Stimulated activated naive CD4-positive, alpha-beta T cell (primary cell): ENCODE data around the gene MTO1.
"Not testable (repeated sequence)": the region's sequence is repeated elsewhere in the genome, so short reads cannot be mapped to it uniquely, and the experiment has no call there.

Experiments used
- DNase-seq, 6 experiments: peaks; one replicate each; lab custom pipeline; 2025; lab: John Stamatoyannopoulos, UW

MTO1 gene

GRCh38 chr6:73503027-73503772 lies 41.7 kb downstream of the MTO1 start:
- no peak for DNase-seq

DNA sequence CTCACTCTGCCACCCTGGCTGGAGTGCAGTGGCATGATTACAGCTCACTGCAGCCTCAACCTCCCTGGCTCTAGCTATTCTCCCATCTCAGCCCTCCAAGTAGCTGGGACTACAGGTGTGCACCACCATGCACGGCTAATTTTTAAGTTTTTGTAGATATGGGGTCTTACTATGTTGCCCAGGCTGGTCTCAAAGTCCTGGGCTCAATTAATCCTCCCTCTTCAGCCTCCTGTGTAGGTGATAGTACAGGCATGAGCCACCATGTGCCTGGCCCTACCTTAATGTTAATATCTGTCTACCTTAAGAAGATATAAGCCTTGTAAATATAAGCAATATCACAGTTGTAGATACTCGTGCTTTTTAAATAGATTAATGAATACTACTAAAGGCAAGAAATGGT lies 42.6 kb downstream of the MTO1 start:
- no peak for DNase-seq

GRCh38 chr6:73505142-73505541 lies 43.6 kb downstream of the MTO1 start:
- no peak for DNase-seq

DNA sequence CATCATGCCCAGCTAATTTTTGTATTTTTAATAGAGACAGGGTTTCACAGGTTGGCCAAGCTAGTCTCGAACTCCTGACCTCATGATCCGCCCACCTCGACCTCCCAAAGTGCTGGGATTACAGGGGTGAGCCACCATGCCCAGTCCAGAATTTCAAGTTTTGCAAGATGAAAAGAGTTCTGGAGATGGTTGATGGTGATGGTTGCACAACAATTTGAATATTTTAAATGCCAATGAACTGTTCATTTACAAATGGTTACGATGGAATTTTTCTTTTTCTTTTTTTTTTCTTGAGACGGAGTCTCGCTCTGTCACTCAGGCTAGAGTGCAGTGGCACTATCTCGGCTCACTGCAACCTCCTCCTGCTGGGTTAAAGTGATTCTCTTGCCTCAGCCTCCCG lies 44.2 kb downstream of the MTO1 start:
- DNase-seq, result not testable (repeated sequence)

DNA sequence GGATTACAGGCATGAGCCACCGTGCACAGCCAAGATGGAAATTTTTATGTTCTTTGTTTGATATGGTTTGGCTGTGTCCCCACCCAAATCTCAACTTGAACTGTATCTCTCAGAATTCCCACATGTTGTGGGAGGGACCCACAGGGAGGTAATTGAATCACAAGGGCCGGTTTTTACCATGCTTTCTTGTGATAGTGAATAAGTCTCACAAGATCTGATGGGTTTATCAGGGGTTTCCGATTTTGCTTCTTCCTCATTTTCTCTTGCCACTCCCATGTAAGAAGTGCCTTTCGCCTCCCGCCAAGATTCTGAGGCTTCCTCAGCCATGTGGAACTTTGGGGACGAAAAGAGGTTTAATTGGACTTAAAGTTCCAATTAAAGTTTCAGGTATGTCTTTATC lies 44.7 kb downstream of the MTO1 start:
- DNase-seq, result no peak

DNA sequence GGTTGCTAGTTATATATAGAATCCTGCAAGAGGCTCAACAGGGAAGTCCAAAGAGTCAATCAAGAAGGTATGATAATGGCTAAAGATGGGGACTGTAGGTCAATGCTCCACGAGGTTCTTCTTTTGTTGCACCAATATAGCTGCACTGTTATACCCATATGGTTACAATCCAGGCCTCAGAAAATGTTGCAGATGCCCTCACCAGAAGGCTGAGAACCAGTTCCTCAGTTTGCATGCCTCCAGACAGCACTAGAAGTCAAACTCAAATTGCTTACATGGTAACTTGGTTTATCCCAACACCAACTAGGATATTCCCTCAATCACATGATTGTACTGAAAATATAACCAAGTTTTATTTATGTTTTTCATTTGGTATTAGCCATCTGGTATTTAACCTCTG lies 47.2 kb downstream of the MTO1 start:
- DNase-seq, result no peak

- DNase-seq, result no peak
Measured at GRCh38 chr6:73509851-73510250, 48.3 kb downstream of the MTO1 start.

DNA sequence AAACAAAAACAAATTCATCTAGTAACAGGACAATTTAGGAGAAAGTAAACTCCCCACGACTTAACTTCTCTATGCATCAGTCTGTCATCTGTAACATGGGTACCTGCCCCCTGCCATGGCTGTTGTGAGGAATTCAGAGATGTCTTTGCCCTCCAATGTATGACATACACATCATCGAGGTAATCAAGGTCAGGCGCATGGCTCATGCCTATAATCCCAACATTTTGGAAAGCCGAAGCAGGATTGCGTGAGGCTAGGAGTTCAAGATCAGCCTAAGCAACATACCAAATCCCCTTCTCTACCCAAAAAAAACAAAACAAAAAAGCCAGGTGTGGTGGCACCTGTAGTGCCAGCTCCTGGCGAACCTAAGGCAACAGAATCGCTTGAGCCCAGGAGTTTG lies 50.3 kb downstream of the MTO1 start:
- no peak for DNase-seq

- no peak for DNase-seq
Measured at GRCh38 chr6:73513496-73513854, 51.9 kb downstream of the MTO1 start.

DNA sequence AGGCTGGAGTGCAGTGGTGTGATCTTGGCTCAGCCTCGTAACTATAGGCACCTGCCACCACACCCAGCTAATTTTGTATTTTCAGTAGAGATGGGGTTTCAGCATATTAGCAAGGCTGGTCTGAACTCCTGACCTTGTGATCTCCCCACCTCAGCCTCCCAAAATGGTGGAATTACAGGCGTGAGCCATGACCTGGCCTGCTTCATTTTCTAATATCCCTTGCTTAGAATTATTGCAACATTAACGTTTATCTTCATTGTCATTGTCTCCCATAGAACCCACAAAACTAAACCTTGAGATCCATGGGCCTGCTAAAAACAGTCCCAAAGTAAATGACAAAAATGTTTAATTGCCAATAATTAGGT lies 53.2 kb downstream of the MTO1 start:
- DNase-seq, result no peak

GRCh38 chr6:73515204-73515655 lies 53.7 kb downstream of the MTO1 start:
- DNase-seq, result no peak

- peak in 1 of 6 experiments; percentile 43 for DNase-seq
Measured at GRCh38 chr6:73516514-73517489, 55.3 kb downstream of the MTO1 start.

- DNase-seq, result peak in 1 of 6 experiments; percentile 17
Measured at GRCh38 chr6:73518100-73518981, 56.8 kb downstream of the MTO1 start.

GRCh38 chr6:73518982-73519881 lies 57.7 kb downstream of the MTO1 start:
- peak in 2 of 6 experiments; percentile 18 to 28 for DNase-seq

DNA sequence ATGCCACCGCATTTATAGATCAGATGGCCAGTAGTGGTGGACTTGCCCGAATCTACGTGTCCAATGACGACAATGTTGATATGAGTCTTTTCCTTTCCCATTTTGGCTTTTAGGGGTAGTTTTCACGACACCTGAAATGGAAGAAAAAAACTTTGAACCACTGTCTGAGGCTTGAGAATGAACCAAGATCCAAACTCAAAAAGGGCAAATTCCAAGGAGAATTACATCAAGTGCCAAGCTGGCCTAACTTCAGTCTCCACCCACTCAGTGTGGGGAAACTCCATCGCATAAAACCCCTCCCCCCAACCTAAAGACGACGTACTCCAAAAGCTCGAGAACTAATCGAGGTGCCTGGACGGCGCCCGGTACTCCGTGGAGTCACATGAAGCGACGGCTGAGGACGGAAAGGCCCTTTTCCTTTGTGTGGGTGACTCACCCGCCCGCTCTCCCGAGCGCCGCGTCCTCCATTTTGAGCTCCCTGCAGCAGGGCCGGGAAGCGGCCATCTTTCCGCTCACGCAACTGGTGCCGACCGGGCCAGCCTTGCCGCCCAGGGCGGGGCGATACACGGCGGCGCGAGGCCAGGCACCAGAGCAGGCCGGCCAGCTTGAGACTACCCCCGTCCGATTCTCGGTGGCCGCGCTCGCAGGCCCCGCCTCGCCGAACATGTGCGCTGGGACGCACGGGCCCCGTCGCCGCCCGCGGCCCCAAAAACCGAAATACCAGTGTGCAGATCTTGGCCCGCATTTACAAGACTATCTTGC lies 58.6 kb downstream of the MTO1 start:
- peak; percentile 52 to 89 (median 74) for DNase-seq

DNA sequence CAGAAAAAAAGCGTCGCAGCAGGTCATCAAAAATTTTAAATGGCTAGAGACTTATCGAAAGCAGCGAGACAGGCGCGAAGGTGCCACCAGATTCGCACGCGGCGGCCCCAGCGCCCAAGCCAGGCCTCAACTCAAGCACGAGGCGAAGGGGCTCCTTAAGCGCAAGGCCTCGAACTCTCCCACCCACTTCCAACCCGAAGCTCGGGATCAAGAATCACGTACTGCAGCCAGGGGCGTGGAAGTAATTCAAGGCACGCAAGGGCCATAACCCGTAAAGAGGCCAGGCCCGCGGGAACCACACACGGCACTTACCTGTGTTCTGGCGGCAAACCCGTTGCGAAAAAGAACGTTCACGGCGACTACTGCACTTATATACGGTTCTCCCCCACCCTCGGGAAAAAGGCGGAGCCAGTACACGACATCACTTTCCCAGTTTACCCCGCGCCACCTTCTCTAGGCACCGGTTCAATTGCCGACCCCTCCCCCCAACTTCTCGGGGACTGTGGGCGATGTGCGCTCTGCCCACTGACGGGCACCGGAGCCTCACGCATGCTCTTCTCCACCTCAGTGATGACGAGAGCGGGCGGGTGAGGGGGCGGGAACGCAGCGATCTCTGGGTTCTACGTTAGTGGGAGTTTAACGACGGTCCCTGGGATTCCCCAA lies 59.3 kb downstream of the MTO1 start, which contains the start of gene EEF1A1:
Gene EEF1A1 (minus strand): TSS at position 345 of the 663 bp plus-strand sequence. CDS start 1,006 bp downstream, outside the sequence.
- peak; percentile 96 to 100 (median 99) for DNase-seq

GRCh38 chr6:73521351-73521985 lies 59.9 kb downstream of the MTO1 start:
- no peak for DNase-seq

GRCh38 chr6:73523434-73524123 lies 62.0 kb downstream of the MTO1 start:
- DNase-seq, result peak; percentile 63 to 89 (median 73)
